GM19372 (cell line): ENCODE results near the gene SLC39A1.
"Not testable (repeated sequence)": the region's sequence is repeated elsewhere in the genome, so short reads cannot be mapped to it uniquely, and the experiment has no call there.

Source experiments
- ATAC-seq: cut with Tn5 transposase; IDR thresholded peaks from one replicate; pipeline ENCODE4 v1.9.1; 2021; ENCODE audit warnings: mild to moderate bottlenecking, low read depth, moderate library complexity; ENCODE audit not compliant: unreplicated experiment

Gene SLC39A1

DNA sequence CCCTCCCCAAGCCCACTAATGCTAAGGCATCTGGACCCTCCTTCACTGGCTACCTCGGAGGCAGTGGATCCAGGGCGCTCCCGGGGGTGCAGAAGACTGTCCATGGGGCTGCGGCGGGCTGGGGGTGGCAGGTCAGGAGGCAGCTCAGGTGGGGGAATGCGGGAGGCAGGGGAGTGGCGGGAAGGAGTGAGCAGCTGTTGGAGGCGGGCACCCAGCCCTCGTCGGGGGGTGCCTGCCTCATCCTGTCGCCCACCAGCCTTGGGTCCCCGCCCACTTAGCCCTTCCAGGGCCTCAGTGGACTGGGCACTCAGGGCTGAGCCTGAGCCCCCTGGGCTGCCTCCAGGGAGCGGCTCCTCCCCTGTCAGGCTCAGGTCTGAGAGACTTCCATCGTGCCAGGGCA lies 29.9 kb downstream of the SLC39A1 start:
- ATAC-seq = no peak

- no peak for ATAC-seq
These were observed 30.9 kb downstream of the SLC39A1 start for GRCh38 chr1:153932156-153933131.

GRCh38 chr1:153929981-153930948 lies 33.1 kb downstream of the SLC39A1 start:
- no peak for ATAC-seq

- ATAC-seq = no peak
These were observed 33.9 kb downstream of the SLC39A1 start for GRCh38 chr1:153929426-153929825.

DNA sequence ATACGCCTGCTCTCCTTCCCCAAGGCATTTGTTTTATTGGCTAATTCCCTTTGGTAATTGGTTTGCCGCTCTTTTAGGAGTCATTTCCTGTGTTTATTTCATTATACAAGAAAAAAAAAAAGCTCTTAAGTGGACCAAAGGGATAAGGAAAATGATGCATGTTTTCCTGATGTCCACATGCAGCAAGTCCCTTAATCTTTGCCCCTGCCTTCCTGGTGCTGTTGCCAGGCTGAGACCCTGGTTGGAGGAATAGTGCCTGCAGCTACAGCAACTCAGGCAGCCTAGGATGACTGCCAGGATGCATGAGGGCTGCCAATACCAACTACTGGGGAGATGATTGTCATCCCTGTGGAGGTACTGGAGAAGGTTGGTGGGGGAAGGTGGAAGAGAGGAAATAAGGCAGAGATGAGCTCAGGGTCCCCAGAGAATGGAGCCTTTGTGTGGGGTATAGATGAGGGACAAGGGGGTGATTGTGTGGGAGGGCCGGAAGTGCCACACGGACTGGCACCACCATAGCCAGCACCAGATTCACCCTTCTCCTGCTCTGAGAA lies 34.5 kb downstream of the SLC39A1 start:
- ATAC-seq = no peak

DNA sequence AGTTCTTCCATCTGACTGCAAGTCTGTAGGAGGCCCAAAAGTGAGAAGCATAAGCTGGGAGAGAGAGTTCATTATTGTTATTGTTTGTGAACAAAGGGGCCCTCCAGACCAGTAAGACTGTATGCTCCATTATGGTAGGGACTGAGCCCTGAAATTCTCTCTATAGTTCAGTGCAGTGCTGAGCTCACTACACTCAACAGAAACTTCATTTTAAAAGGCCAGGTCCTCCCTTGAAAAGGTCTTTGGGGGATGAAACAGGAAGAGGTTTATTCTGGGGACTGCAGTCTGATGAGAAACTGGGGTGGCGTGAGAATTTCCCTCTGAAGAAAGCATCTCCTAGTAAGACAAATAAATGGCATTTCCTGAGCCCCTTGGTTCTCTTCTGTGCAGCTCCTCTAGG lies 35.1 kb downstream of the SLC39A1 start:
- no peak for ATAC-seq

DNA sequence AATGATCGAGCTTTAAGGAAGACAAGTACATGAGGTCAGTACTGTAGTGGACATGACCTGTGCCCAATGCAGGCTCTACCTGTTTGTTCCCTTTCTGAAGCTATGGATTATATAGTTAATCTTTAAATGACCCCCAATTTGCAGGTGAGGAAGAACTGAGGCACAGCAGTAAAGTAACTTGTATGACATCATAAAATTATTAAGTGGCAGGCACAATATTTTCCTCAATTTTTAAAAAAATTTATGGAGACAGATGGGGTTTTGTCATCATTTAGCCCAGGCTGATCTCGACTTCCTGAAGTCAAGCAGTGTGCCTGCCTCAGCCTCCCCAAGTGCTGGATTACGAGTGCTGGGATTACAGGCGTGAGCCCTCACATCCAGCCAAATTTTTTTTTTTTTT lies 36.9 kb downstream of the SLC39A1 start:
- ATAC-seq = no peak

- peak; percentile 96 for ATAC-seq
These were observed 40.1 kb downstream of the SLC39A1 start, which contains the start of gene GATAD2B for GRCh38 chr1:153922972-153923925. Gene GATAD2B, minus strand, starts transcription at chr1:153922972. Its CDS starts 94,625 bp downstream, at chr1:153828347.

DNA sequence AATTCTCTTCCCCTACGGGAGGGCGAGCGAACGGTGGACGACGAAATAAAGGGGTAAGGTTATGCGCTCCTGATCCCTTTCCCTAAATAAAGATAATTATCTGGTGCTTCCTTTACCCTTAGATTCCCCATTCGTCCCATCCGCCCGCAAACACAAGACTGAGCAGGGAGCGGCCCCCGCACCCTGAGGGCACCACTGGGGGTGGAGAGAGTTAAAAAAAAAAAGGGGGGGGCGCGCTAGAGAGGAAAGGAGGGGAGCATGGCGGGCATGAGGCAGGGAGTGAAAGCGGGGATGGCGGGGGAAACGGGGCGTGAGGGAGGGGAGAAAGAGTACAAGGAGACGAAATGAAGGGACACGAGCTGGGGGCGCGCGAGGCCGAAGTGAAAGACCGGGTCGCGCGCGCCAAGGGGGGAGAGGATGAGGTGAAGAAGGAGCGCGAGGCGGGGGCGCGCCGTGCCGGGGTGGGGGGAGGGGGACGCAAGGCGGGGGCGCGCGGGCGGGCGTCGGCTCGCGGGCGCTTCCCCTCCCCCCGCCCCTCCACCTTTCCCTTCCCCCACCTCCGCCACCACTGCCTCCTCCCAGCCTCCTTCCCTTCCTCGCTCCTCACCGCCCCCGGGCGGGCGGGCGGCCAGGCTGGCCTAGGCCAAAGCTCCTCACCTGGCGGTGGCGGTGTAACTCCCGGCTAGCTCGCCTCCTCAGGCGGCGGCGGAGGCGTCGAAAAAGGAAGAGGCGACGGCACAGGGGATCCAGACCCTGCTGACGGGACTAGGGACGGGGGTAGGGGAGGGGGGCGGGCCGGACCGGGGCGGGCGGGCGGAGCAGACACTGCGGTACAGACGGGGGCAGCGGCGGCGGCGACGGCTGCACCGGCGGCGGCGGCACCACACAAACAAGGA lies 41.0 kb downstream of the SLC39A1 start:
- peak; percentile 25 for ATAC-seq

GRCh38 chr1:153921803-153922075 lies 41.6 kb downstream of the SLC39A1 start:
- no peak for ATAC-seq

DNA sequence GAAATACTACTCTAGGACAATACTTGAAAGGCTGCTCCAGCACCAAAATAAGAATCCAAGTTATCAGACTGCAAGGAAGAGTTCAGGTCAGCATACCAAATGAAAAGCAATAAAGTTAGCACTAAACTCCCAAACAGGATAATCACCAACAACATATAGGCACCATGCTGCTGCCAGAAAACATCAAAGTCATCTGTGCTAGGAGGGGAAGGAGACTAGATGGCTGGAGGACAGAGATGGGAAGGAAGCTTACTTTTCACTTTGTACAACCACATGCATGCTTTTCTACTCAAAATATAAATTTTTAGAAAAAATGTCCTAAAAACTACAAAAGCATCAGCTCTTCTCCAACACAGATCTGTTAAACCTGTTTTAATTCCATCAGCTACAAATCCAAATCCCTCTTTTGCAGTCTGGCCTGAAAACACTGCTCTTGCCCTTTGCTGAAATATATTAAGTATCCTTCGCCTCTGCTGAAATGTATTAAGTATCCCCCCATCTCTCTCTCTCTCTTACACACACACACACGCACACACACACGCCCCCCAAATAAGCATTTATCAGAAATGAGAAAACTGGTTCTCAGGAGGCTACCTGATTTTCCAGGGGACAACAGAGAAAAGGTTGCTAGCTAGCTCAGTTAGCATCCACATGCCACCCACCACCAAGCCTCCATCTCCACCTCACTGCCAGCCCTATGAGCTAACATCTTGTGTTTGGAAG lies 42.1 kb downstream of the SLC39A1 start:
- no peak for ATAC-seq

DNA sequence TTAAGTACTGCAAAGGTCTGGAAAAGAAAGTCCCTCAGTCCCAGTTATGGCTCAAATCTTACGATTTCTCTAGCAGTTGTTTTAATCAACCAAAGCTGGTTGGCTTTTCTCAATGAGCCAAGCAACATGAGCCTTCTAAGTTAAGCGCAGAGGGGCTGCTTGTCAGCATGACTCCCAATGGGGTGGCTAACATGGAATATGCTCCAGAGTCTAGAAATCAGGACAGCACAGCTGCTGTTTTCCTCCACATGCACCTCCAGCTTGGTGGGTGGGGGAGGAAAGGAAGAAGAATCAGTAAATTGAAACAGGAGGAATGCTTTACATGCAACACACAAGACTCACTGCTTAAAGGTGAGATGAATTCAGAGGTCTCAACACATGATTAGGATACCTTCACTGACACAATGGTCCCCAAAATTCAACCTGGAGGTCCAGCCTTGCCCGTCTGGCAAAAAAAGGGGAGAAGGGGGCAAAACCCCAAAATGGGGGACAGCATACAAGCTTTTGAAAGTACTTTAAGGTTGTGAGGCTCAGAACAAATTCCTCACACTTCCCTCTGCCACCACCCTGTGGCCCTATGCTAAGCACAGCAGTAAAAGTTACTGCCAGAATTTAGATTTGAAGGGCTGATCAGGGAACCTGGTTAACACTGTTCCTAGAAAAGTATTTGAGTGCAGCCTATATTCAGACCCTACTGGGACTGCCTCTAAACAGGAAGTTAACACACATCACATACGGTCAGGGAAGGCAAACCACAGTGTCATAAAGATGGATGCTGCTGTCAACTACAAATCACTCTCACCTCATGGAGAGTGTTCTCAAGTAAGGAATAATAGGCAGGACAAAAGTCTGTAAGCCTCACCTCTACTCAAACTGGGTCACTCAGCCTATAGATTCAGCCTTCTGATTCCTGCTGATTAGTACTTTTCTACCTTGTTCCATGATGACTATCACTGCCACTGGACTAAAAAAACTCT lies 43.2 kb downstream of the SLC39A1 start:
- no peak for ATAC-seq

- no peak for ATAC-seq
These were observed 47.0 kb downstream of the SLC39A1 start for GRCh38 chr1:153916297-153916696.

DNA sequence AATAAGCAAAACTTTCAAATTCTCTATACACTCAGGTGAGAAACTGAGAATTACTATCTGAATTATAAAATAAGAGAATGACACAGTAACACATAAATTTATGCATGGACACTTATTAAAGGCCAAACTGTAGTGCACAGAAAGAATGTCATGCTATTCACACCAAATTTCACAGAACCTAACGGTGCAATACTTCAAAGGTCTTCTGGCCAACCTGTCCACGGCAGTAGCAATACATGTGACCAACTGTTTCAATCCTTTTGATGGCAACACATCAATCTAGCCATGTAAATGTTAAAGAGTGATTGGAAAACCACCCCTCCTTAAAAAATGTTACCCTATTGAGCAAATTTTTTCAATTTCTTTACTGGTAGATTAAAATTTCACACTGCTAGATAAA lies 51.0 kb downstream of the SLC39A1 start:
- no peak for ATAC-seq

GRCh38 chr1:153910560-153910959 lies 52.8 kb downstream of the SLC39A1 start:
- ATAC-seq = not testable (repeated sequence)
